Right atrium auricular region (tissue), 2 donors: ENCODE measurements around the gene CTR9. TPM values are rescaled to one million over a fixed set of nuclear protein-coding genes. Genes with fewer than 3 reads are reported as not detected.

Source experiments
- DNase-seq: peaks from one replicate; pipeline ENCODE4 v3.0.0-alpha.2; 2019; ENCODE audit warnings: low spot score
- H3K27ac ChIP-seq, 2 donors: fragments of 200-600 bp; sonication (generic); 1 replicate in 1 of 2; 2 replicates in 1 of 2; pipeline ENCODE4 v1.5.1; 2016 to 2019
- H3K27me3 ChIP-seq, 2 donors: fragments of 200-600 bp; sonication (generic); one replicate each; pipeline versions ENCODE4 v1.5.1 to v1.6.0; 2017 to 2019
- H3K36me3 ChIP-seq: fragments of 200-600 bp; sonication (generic); one replicate; pipeline ENCODE4 v1.5.1; 2016
- H3K4me1 ChIP-seq, 2 donors: fragments of 200-600 bp; sonication (generic); one replicate each; pipeline versions ENCODE4 v1.5.1 to v1.6.0; 2017 to 2019
- H3K4me3 ChIP-seq, 2 donors: fragments of 200-600 bp; sonication (generic); 1 replicate in 1 of 2; 2 replicates in 1 of 2; pipeline ENCODE4 v1.5.1; 2017 to 2019; ENCODE audit warnings: mild to moderate bottlenecking in 1 of 2, moderate library complexity in 1 of 2
- H3K9me3 ChIP-seq, 2 donors: fragments of 200-600 bp; sonication (generic); one replicate each; pipeline ENCODE4 v1.5.1; 2019
- CTCF ChIP-seq, 2 donors: fragments of 200-600 bp; sonication (generic); IDR thresholded peaks; one replicate each; pipeline ENCODE4 v1.5.1; 2019; ENCODE audit warnings: antibody characterized with exemption in 2 of 2
- total RNA-seq, 2 donors: library from RNA; depleted of rRNA; stranded (reverse); fragments of >200 nt; gene quantifications; one replicate each; pipeline ENCODE4 v1.1.0, GENCODE V29; 2016

CTR9 gene
- total RNA-seq, 2 donors from 2014 or later, result 17.0 to 18.6 TPM

- no peaks in the 10 kb centered on the region for H3K27me3 ChIP-seq
- H3K4me3 ChIP-seq, result no peak overlapping the region
- no peaks in the 10 kb centered on the region for H3K9me3 ChIP-seq
- no peak for DNase-seq
- no peak for TF ChIP-seq CTCF (IDR thresholded peaks at IDR 0.05)
- no peak overlapping the region for H3K27ac ChIP-seq
- H3K36me3 ChIP-seq, result no peaks in the 10 kb centered on the region
- peaks cover 0 to 1% of the 10 kb centered on the region in 2 donors for H3K4me1 ChIP-seq
Measured at GRCh38 chr11:10730151-10730550, 20.9 kb upstream of the CTR9 start.

GRCh38 chr11:10731064-10731680 lies 19.9 kb upstream of the CTR9 start:
- no peak for DNase-seq
- Histone ChIP-seq H3K27ac (no peak overlapping the region), H3K36me3 (no peaks in the 10 kb centered on the region), H3K4me3 (no peak overlapping the region), H3K4me1 (peaks cover 0 to 10% of the 10 kb centered on the region in 2 donors), H3K27me3 (no peaks in the 10 kb centered on the region), H3K9me3 (no peaks in the 10 kb centered on the region)
- TF ChIP-seq CTCF (IDR thresholded peaks at IDR 0.05), result no peak

GRCh38 chr11:10735481-10736475 lies 15.3 kb upstream of the CTR9 start:
- Histone ChIP-seq H3K4me3 (peak overlapping the region in 1 of 2 donors; percentile 32), H3K36me3 (no peaks in the 10 kb centered on the region), H3K4me1 (peaks cover 0 to 11% of the 10 kb centered on the region in 2 donors), H3K9me3 (no peaks in the 10 kb centered on the region), H3K27ac (peak overlapping the region; percentile 64 to 70), H3K27me3 (no peaks in the 10 kb centered on the region)
- peak; percentile 96 for DNase-seq
- TF ChIP-seq CTCF (IDR thresholded peaks at IDR 0.05), result peak; percentile 95 to 99

GRCh38 chr11:10742460-10743208 lies 8.4 kb upstream of the CTR9 start:
- H3K4me3 ChIP-seq, result no peak overlapping the region
- H3K27ac ChIP-seq, result no peak overlapping the region
- H3K27me3 ChIP-seq, result no peaks in the 10 kb centered on the region
- no peaks in the 10 kb centered on the region for H3K36me3 ChIP-seq
- TF ChIP-seq CTCF (IDR thresholded peaks at IDR 0.05), result no peak
- no peak for DNase-seq
- H3K9me3 ChIP-seq, result no peaks in the 10 kb centered on the region
- no peaks in the 10 kb centered on the region for H3K4me1 ChIP-seq

- Histone ChIP-seq H3K4me3 (no peak overlapping the region), H3K9me3 (no peaks in the 10 kb centered on the region), H3K36me3 (no peaks in the 10 kb centered on the region), H3K4me1 (no peaks in the 10 kb centered on the region), H3K27me3 (no peaks in the 10 kb centered on the region), H3K27ac (no peak overlapping the region)
- no peak for DNase-seq
- no peak for TF ChIP-seq CTCF (IDR thresholded peaks at IDR 0.05)
Measured at GRCh38 chr11:10743354-10744000, 7.6 kb upstream of the CTR9 start.
